IPS DF 4.7 (cell line): ENCODE measurements around the gene MSANTD2.
"Not testable (repeated sequence)": the region's sequence is repeated elsewhere in the genome, so short reads cannot be mapped to it uniquely, and the experiment has no call there.

Experiments used
- DNase-seq: peaks from one replicate; pipeline ENCODE4 v3.0.0-alpha.2; 2013; ENCODE audit warnings: low spot score; ENCODE audit errors: extremely low read depth

MSANTD2 gene

DNA sequence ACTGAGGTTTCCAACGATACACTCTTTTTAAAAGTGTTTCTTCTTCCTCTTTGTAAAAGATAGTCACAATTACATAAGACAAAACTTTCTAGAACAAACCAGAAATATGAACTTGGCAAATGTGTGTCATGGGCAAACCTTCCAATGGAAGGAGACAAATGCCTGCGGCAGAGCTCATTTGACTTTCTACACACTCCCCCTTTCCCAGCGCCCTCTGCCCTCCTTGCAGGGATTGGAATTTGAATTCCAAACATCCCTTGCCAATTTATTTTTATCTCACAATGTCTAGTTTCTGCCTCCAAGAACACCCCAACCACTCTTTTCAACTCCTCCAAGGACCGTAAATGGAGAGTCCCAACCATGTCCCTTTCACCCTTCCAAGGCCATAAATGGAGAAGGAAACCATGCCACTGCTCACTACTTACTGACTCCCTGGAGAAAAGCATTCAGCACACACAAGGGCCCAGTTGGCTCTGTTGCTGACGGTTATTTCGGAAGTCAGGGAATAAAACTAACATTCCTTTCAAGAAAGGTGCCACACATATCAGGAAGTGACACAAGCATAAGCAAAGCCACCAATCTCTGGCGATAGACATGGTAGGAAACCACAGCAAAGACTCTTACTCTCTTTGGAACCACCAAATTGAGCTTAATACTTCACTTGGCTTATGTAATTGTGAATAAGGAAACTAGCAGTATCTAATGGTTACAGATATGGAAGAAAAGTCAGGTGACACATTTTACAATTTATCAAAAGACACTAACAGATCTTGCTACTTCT, 23.2 kb downstream of the MSANTD2 start:
- DNase-seq: no peak

DNA sequence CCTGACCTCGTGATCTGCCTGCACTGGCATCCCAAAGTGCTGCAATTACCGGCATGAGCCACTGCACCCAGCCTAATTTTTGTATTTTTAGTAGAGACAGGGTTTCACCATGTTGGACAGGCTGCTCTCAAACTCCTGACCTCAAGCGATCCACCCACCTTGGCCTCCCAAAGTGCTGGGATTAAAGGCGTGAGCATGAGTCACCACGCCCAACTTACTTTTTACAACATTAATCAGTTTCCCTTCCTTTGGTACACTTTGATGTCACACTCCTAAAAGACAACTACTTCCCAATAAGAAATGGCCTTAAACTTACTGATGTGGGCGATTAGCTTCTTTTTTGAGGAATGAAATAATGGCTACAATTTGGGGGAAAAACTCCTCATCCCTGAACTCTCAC, 29.2 kb downstream of the MSANTD2 start:
- not testable (repeated sequence) for DNase-seq

DNA sequence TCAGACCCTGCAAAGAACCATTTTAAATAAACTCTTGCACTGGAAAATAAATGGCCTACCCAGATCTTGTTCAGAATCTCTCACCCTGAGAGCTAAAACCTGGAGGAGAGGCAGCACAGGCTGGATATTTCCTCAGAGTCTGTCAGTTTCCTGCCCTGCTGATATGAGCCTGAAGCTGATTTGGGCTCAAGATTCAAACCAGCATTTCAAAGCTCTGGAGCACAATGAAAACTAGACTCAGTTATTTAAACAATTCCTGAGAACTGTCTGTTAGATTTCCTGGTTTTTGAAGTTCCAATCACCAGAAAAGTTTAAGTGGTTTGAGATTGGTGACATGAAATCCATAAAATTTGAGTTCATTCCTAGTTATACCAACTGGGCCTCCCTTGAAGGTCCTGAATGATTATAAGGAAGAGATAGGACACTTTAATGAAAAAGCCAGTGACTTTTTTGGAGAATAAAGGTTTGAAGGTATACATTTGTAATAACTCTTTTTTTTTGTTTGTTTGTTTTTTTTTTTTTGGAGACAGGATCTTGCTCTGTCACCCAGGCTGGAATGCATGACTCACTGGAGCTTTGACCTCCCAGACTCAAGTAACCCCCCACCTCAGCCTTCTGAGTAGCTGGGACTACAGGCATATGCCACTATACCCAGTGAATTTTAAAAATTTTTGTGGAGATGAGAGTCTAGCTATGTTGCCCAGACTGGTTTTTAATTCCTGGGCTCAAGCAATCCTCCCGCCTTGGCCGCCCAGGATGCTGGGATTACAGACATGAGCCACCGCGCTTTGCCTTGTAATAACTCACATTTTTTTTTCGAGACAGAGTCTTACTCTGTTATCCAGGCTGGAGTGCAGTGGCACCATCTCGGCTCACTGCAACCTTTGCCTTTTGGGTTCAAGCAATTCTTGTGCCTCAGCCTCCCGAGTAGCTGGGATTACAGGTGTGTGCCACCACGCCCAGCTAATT, 30.1 kb downstream of the MSANTD2 start:
- DNase-seq: no peak

DNA sequence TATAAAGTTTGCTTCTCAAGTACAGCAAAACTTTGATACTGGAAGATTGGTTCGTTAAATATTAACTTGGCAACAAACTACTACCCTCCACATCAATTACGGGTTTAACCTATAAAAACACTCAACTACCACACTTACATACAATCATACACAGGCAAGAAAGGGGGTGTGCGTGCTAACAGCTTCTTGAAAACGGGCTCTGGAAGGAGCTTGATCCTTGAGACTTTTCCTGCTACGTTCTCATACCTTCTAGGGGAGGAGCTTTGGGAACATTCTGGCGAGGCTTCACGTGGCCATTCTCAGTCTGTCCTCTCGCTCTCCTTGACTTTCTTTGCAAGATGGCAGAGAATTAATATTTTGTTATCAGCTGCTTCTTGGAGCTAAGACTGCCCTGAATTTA, 31.3 kb downstream of the MSANTD2 start:
- no peak for DNase-seq

DNA sequence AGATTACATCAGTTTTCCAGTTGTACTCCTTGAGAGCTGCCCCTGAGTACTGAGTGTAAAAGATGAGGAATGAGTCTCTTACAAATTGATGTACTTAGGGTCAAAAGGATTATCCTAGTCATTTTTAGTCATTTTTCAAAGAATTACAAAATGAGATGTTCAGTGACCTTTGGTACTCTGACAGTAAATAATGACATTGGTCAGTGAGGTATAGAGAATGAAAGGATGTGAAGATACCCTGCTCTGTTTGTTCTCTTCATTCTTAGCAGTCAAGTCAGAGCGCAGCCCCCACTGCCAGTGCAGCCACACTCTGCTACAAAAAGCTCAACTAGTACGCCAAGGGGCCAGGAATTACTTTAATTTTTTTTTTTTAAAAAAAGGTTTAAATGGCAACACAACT, 34.0 kb downstream of the MSANTD2 start:
- DNase-seq: no peak

DNA sequence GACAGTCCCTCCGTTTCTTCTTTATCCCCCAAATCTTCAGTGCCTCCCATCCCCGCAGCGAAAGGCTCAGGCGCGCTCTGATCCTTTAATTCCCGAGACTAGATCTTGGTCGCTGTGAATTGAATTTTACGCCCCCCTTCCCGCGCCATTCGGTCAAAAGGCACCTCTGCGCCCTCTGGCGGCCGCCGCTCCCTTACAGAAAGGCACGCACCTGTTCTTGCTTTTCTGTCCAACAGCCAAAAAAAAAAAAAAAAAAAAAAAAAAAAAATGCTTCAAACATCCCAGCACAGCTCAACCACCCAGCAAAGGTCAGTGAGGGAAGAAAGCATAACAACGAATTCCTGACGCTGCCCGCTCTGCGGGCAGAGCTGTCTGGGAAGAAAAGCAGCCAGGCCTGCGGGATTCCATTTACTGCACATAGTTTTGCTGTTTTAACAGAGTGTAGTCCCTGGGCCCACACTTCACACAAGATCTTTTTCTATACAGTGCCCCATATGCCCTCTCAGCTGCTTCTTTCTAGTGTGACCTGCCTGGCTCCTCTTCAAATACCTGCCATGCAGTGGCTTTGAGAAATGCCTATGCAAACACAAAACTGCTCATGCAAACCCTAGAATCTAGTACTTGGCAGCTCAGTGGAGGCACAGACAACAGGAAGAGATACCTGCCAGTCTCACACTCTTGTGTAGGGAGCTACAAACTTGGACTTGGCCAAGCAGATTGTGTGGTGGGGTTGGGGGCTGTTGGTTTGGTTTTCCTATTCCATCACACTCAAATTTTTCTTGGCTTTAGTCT, 36.9 kb downstream of the MSANTD2 start:
- no peak for DNase-seq

DNA sequence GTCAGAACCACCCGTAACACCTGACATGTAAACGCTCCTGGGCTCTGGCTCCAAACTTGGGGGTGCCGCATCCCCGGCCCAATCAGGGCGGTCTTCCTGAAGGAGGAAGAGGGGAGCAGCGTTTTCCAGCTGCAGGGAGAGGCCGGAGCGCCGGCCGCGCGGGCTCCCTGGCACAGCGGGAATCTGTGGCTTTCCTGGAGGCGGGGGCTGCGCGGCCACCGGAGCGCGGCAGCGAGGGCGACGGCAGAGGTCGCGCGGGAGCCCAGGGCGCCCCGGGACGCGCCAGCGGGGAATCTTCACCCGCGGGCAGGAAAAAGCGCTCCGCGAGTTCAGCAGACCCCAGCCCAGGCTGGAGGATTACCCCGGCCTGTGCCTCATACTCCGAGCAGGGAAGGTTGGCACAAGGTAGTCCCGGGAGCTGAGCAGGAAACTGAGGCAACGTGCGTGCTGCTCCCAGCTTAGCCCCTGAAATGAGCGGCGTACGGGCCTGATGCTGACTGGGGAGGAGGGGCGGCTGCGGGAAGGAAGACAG, 37.5 kb downstream of the MSANTD2 start:
- DNase-seq: no peak

DNA sequence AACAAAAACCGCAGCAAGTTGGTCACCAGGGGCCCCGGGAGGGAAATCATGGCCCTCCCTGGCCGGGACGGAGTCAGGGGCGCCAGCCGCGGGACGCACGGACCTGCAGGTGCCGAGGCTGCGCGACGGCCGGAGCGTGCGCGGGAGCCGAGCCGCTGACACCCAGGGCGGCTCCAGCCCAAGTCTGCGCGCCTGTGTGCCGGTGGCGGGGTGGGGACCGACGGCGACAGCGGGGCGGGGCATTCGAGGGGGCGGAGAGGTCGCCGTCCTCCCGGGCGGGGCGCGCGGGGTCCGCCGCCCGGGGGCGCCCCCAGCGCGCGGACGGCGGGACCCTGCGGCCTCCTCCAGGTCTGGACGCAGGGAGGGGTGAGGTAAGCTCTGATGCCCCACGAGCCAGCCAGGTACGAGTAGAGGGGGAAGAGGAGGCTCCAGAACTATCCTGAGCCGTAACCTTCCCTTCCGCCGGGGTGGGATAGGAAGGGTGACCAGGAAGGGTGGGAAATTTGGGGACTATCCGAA, 38.0 kb downstream of the MSANTD2 start, which contains the start of gene ESAM:
TSS of gene ESAM (minus strand) at position 186 of the 519 bp plus-strand sequence. CDS start at position 50, 136 bp downstream.
- no peak for DNase-seq

DNA sequence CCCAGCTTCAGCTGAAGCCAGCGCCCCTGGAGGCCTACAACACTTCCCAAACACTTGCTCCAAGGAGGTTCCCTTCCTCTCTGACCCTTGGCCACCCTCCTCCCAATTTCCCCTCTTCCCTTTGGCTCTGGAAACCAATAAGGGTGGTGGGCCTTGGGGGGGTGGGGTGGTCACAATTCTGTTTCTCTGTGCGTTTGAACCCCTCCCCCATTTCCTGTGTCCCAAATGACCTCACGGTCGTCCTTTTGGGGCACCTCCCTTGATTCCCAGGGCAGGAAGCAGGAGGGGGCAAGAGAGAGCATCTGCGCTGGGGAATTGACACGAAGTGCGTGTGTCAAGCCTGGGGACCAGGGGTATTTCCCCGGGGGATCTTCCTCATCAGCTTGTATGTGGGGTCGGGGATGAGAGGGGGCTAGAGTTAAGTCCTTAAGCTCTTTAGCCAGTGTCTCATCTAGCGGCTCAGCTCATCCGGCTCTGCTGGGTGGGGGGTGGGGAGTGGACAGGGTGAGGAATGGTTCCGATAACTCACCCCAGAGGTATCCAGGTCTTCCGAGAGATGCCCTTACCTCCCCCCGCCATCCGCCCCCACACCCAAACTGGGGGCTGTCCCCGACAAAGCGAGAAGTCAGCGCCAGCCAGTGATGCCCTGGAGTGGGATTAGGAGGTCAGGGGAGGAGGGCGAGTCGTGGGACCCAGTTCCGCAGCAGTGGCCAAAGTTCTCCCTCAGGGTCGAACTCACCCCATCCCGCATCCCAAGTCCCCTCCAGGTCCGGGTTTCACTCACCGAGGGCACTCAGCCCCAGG, 38.7 kb downstream of the MSANTD2 start:
- DNase-seq: no peak

DNA sequence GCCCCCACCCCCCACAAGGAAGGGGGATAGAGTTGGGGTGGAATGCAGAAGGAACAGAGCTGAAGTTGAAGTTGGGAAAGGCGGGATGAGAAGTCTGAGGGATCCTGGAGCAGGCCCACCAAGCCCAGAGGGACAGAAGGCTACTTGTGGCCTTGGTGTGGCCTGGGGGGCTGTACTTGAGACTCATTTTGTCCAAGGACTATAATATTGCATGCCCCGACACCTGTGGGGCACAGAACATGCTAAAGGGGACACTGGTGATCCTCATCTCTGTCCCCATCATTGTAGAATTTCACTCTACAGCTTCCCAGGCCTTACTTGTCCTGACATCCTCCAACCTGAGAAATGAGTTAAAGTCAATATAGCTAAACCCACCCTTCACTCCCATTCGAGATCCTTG, 39.4 kb downstream of the MSANTD2 start:
- no peak for DNase-seq

DNA sequence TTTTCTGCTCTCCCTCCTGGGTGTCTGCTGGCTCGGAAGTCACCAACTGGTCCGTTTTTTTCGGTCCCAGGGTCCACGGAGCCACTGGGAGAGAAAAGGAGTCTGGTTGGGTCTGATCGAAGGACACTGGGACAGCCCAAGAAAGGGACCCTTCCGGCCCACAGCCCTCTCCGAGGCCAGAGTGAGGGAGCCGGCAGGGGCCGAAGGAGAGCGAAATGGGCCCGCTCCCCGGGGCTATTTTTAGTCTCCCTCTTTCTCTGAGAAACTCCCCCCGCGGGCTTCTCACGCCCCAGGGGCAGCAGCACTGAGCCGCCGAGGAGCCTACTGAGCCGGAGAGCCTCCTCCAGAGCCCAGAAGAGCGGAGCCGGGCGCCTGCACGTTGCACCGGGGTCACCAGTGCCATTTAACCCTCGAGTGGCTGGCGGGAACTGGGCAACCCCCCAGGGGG, 40.0 kb downstream of the MSANTD2 start:
- DNase-seq: no peak

DNA sequence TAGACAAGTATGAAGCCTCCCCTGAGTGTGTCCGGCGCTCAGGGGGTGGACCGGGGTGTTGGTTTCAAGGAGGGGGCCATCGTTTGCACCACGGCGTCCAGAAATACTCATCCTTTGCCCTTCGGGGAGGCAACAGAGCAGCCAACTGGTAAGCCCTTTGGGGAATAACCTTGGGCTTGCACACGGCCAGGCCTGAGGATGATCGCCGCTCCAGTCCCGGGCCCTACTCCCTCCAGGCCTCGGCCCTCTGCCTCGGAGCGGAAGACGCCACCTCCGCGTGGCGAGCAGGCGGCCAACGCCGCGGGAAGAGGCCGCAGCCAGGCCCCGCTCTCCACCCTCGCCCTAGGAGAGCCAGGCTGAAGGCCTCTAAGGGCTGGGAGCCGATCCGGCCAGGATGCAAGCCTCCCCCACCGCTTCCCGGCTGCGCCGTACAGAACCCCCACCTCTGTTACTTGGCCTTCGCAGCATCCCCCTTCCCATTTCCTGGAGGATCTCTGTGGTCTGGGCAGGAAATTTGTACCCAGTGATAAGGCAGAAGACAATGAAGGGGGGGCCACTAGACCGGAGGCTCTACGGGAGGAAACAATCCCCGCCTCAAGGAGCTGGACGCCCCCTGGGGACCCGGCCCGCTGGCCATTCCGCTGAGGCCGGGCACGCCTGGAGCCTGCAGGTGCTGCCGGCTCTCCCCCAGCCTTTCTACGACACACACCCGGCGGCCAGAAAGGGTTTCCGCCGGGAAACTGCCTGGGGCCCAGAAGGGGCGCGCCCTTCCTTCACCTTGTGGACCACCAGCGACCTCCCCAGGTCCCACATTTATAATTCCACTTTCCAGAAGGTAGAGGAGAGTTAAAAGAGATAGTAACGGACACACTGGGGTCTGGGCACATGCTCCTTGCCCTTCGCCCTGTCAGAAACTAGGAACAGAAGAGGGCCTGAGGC, 40.7 kb downstream of the MSANTD2 start:
- no peak for DNase-seq

DNA sequence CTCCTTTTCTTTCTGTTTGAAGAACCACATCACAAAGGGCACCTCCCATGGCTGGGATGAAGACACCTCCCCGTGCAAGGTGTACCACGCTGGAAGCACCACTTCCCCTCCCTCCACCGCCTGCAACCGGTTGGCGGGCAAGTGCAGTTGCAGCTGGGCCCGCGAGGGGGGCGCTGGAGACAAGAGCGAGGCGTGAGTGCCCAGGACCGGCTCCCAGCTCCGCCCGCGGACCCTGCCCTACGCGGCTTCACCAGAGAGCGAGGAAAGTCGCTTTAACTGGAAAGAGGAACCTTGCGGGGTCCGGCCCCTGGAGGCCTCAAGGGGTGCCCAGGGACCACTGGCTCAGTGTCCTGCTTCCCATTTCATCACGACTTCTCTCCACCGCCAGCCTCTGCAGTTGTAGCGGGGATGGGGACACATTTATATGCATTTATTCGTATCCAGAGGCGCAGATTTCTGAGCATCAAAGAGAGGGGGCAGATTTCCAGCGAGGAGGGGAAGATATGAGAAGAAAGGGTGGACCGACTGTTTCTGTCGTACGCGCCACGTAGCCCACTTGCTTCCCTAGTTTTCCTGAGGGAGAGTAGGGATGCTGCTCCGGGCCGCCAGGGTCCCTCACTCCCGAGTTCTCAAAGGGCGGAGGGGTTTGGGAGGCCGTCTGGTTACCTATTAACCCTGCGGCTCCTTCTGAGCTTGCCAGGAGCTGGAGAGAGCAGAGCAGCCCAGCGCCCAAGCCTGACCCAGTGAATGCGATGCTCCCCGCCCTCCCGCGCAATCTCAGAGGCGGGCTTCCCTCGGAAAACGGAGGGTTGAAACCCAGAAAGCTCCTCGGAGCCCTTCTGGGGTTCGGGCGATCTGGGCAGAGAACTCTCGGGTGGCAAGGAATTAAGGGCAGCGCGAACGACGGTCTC, 41.6 kb downstream of the MSANTD2 start:
- peak; percentile 56 for DNase-seq

DNA sequence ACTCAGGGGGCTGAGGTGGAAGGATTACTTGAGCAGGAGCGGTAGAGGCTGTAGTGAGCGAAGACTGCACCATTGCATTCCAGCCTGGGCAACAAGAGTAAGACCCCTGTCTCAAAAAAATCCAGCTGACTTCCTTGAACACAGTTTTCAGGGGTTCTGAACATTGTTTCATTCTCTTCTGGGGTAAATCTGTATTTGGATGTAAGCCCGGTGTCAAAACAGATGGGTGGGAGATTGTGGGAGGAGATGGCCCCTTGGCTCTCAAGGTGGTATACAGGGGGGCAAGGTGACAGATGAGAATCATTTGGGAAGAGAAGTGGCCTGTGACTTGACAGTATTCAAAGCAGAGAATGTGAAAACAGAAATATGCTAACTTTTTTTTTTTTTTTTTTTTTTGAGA, 42.9 kb downstream of the MSANTD2 start:
- no peak for DNase-seq

DNA sequence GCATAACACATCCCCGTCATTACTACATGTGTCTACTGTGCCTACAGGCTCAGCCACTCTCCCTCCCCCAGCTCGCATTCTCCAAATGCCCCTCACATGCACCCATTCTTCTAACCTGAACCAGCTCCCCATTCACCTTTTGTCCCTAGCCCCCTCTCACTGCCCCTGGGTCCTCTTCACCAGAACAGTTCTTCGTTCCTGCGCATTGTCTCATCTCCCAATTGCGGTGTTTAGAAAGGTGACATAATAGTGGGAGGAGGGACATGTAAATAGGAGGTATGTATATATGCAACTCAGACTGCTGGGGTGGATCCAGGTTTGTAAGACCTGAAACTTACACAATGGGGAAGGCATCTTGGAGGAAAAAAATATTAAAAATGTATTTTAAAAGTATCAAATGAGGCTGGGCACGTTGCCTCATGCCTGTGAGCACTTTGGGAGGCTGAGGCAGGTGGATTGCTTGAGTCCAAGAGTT, 43.4 kb downstream of the MSANTD2 start:
- DNase-seq: no peak

DNA sequence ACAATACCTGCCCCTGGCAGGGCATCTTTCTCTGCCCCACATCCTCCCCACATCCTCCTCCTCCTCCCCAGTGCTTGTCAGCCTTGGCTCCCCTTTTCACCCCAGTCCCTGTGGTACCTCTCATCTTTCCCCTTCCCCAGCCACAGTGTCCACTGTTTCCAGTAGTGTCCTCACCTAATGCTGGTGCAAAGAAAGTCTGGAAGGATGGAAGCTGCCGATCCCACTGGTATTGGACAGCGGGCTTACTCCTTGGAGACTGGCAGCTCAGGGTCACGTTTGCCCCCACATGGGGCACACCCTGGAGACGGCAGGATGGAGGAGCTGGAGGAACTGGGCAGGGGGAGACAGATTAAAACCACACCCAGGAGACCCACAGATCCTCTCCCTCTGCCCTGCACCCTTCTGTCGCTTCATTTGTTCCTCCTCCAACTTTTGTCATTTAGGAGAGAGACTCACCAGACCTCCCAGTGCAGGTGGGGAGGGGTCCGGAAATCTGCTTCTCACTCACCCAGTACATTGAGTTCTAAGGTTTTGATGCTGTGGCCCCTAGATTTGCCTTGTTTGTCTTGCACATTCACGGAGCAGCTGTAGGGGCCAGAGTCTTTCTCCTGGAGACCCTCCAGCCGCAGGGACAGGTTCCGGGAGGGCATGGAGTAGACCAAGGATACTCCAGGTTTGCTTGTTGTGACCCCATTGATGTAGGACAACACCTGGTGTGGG, 44.0 kb downstream of the MSANTD2 start:
- no peak for DNase-seq

DNA sequence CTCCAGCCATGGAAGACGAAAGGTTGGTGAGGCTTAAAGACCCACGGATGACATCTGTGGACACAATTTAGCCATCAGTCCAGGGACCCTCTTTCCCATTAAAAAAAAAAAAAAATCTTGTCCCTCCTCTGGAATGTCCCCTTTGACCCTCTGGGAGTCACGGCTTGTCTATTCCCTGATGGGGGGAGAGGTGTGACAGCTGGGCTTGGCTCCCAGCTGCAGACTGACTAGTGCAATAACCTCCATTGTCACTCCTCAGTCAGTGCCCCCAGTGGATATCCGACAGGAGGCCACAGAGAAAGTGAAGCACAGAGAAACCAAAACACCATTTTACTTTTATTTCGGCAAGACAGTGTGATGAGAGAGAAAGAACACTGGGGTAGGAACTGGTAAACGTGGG, 45.5 kb downstream of the MSANTD2 start:
- no peak for DNase-seq
